Stimulated activated CD4-positive, alpha-beta T cell treated with anti-CD3 and anti-CD28 coated beads, Interleukin-1b, Interleukin-23, amount 100 ng/mL, for 4 hours (primary cell): ENCODE results near the gene ARHGEF38.
"Not testable (repeated sequence)": the region's sequence is repeated elsewhere in the genome, so short reads cannot be mapped to it uniquely, and the experiment has no call there.

ENCODE experiments used
- DNase-seq, 2 donors: peaks; one replicate each; pipeline ENCODE4 v3.0.0-alpha.2; 2020; ENCODE audit warnings: low read depth in 2 of 2

ARHGEF38 gene

GRCh38 chr4:105650190-105650589 is 97.8 kb downstream of the ARHGEF38 start:
- DNase-seq: no peak

- no peak for DNase-seq
Measured at GRCh38 chr4:105651884-105652283, 99.5 kb downstream of the ARHGEF38 start.

- DNase-seq: no peak
Measured at GRCh38 chr4:105652286-105652888, 100.0 kb downstream of the ARHGEF38 start.

GRCh38 chr4:105657117-105657765 is 104.8 kb downstream of the ARHGEF38 start:
- no peak for DNase-seq

GRCh38 chr4:105659190-105659589 is 106.8 kb downstream of the ARHGEF38 start:
- DNase-seq: no peak

GRCh38 chr4:105661028-105661427 is 108.6 kb downstream of the ARHGEF38 start:
- no peak for DNase-seq

GRCh38 chr4:105662935-105663675 is 110.7 kb downstream of the ARHGEF38 start:
- no peak for DNase-seq

GRCh38 chr4:105666693-105667092 is 114.3 kb downstream of the ARHGEF38 start:
- DNase-seq: no peak

- DNase-seq: no peak
Measured at GRCh38 chr4:105670684-105671083, 118.3 kb downstream of the ARHGEF38 start.

- no peak for DNase-seq
Measured at GRCh38 chr4:105671301-105671700, 118.9 kb downstream of the ARHGEF38 start.

GRCh38 chr4:105674011-105674410 is 121.6 kb downstream of the ARHGEF38 start:
- no peak for DNase-seq

- no peak for DNase-seq
Measured at GRCh38 chr4:105677709-105678108, 125.3 kb downstream of the ARHGEF38 start.

- DNase-seq: no peak
Measured at GRCh38 chr4:105679186-105679585, 126.8 kb downstream of the ARHGEF38 start.

- DNase-seq: no peak
Measured at GRCh38 chr4:105683038-105683437, 130.6 kb downstream of the ARHGEF38 start.

GRCh38 chr4:105686571-105686970 is 134.2 kb downstream of the ARHGEF38 start:
- DNase-seq: no peak

GRCh38 chr4:105694812-105695211 is 142.4 kb downstream of the ARHGEF38 start:
- not testable (repeated sequence) for DNase-seq

- DNase-seq: not testable (repeated sequence)
Measured at GRCh38 chr4:105695832-105696231, 143.4 kb downstream of the ARHGEF38 start.

GRCh38 chr4:105698607-105699006 is 146.2 kb downstream of the ARHGEF38 start:
- no peak for DNase-seq

GRCh38 chr4:105707782-105708180 is 155.4 kb downstream of the ARHGEF38 start:
- no peak for DNase-seq

GRCh38 chr4:105708181-105709080 is 156.0 kb downstream of the ARHGEF38 start, which contains the start of the genes GSTCD and INTS12:
Gene GSTCD (plus strand): TSS chr4:105708784. CDS start chr4:105717614, 8,830 bp downstream.
Gene INTS12 (minus strand): TSS chr4:105708689. CDS start chr4:105700005, 8,684 bp downstream.
- DNase-seq: peak; percentile 77 to 83

GRCh38 chr4:105709081-105709450 is 156.6 kb downstream of the ARHGEF38 start:
- peak in 1 of 2 donors; percentile 6 for DNase-seq
